Activated CD8-positive, alpha-beta memory T cell treated with anti-CD3 and anti-CD28 coated beads for 4 hours (primary cell): ENCODE measurements around the gene ATMIN.

Source experiments
- DNase-seq, 2 donors: peaks; one replicate each; pipeline ENCODE4 v3.0.0-alpha.2; 2020; ENCODE audit warnings: low read depth in 2 of 2

Gene ATMIN

GRCh38 chr16:81006211-81006812 lies 29.3 kb upstream of the ATMIN start:
- peak; percentile 44 to 51 for DNase-seq

GRCh38 chr16:81006813-81007695 lies 28.6 kb upstream of the ATMIN start, which contains the start of the genes CENPN and CMC2:
Gene CENPN (plus strand): TSS chr16:81007214. CDS start chr16:81011940, 4,726 bp downstream.
Gene CMC2 (minus strand): TSS chr16:81006885. CDS start chr16:80997394, 9,491 bp downstream.
- DNase-seq = peak; percentile 96

- no peak for DNase-seq
These were observed 27.2 kb upstream of the ATMIN start for GRCh38 chr16:81008505-81008789.

- DNase-seq = no peak
These were observed 22.7 kb upstream of the ATMIN start for GRCh38 chr16:81012974-81013373.

- DNase-seq = no peak
These were observed 21.0 kb upstream of the ATMIN start for GRCh38 chr16:81014672-81015071.

- no peak for DNase-seq
These were observed 17.1 kb upstream of the ATMIN start for GRCh38 chr16:81018496-81018895.

GRCh38 chr16:81026429-81026828 lies 9.2 kb upstream of the ATMIN start:
- DNase-seq = no peak

GRCh38 chr16:81029930-81030604 lies 5.6 kb upstream of the ATMIN start:
- DNase-seq = no peak

GRCh38 chr16:81035975-81036750 lies 521 bp downstream of the ATMIN start:
- peak in 1 of 2 donors; percentile 8 for DNase-seq

GRCh38 chr16:81036751-81037350 lies 1.2 kb downstream of the ATMIN start:
- no peak for DNase-seq

- no peak for DNase-seq
These were observed 4.5 kb downstream of the ATMIN start for GRCh38 chr16:81040131-81040530.

GRCh38 chr16:81040842-81041241 lies 5.2 kb downstream of the ATMIN start:
- DNase-seq = no peak

- no peak for DNase-seq
These were observed 6.1 kb downstream of the ATMIN start for GRCh38 chr16:81041696-81042095.

GRCh38 chr16:81042821-81043220 lies 7.2 kb downstream of the ATMIN start:
- DNase-seq = no peak

- no peak for DNase-seq
These were observed 18.1 kb downstream of the ATMIN start for GRCh38 chr16:81053761-81054160.

GRCh38 chr16:81060576-81061306 lies 25.1 kb downstream of the ATMIN start:
- DNase-seq = no peak

- DNase-seq = no peak
These were observed 25.6 kb downstream of the ATMIN start for GRCh38 chr16:81061307-81061640.

- DNase-seq = no peak
These were observed 26.4 kb downstream of the ATMIN start for GRCh38 chr16:81061871-81062608.

GRCh38 chr16:81066681-81067080 lies 31.0 kb downstream of the ATMIN start:
- no peak for DNase-seq

GRCh38 chr16:81067166-81067565 lies 31.5 kb downstream of the ATMIN start:
- no peak for DNase-seq
